Head of caudate nucleus (tissue), 42 donors: ENCODE data around the gene PTGES3L.
"Not testable (repeated sequence)": the region's sequence is repeated elsewhere in the genome, so short reads cannot be mapped to it uniquely, and the experiment has no call there.

Experiments used
- DNase-seq, 42 donors: peaks; one replicate each; pipeline versions ENCODE4 v3.0.0 to v3.0.0-alpha.2; 2020 to 2021; ENCODE audit warnings: mixed read lengths in 7 of 42
- intact Hi-C: fragments of 100-400 bp; cut with DNase I; formaldehyde crosslinking; loops from one replicate; pipeline ENCODE4 v1.15.0; 2022

PTGES3L gene

DNA sequence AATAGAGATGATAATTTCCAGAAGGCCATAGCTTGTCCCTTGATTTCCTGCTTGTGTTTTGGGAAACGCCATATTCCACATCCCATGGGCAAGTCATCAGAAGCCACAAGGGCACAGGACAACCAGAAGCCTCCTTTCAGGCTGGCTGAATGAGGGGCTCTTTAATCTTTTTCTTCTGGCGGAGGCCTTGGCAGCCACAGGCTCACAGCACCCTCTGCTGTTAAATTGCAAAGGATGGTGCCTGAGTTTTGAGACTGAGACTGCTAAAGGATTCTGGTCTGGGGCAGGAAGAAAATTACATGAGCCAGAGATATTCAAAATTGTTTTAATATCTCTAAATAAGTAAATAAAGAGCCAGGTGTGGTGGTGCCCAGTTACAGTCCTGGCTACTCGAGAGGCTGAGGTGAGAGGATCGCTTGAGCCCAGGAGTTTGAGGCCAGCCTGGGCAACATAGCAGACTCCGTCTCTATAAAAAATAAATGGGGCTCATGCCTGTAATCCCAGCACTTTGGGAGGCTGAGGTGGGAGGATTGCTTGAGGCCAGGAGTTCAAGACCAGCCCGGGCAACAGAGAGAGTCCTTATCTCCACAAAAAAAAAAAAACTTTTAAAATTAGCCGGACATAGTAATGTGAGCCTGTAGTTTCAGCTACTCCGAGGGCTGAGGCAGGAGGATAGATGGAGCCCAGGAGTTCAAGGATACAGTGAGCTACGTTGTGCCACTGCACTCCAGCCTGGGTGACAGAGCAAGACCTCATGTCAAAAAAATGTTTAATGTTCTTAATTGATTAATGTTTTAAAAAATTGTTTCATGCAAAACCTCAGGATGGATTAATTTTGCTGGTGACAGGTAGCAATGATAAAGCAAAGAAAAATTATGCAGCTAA is 41.9 kb downstream of the PTGES3L start:
- intact Hi-C loops, result loop anchor here (10.0 kb wide), 1 partner anchor 93 kb away; the partner anchor contains the start of gene AOC2

DNA sequence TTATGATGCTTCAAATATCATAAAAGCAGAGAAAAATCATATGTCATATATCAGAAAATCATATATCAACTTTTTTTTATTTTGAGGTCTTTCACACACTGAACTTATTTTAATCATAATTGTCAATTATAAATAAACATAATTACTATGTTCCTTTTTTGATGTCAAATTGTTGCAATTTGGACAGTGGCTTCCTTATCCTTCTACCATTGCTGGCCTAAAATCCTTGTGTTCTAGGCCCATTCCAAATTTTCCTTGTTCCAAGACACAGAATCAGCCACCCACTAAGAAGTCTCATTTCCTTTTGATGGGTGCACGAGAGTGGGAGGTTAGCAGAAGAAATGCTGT is 50.4 kb downstream of the PTGES3L start:
- intact Hi-C loops, result no loop called here
- DNase-seq, result no peak

More for the DNA sequence above, 41.9 kb downstream of the PTGES3L start:
- peak in 40 of 42 donors; percentile 11 to 71 (median 46) for DNase-seq

DNA sequence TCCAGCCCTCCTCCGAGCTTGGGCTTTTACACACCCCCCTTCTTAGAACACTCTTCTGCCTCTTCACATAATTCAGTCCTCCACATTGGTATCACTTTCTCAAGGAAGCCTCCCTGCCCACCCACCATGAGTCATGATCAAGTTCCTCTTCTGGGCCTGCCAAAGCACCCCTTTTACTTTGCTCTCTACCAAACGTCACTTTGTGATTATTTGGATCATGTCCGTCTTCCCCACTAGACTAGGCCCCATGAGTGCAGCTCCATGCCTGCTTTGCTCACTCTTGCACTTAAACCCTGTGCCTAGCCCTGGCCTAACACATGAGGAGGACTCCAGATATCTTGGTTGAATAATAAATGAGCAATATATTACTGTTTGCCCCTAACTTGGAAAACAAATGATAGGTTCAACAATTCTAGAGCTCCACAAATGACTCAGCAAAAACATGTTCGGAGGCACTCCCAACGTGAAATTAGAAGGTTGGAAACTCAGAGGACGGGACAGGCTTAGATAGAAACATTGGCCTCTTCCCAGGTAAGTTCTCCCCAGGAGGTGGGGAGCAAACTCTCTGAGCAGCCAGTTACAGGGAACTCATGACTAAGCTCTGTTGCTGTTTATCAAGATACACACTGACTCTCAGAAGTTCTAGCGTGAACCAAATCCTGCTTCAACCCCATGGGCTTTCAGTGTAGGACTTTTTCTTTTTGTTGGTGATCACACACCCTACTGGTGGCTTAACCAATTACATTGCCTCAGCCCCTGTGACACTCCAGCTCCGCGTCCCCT is 51.0 kb downstream of the PTGES3L start:
- intact Hi-C loops, result no loop called here
- peak in 11 of 42 donors; percentile 4 to 40 (median 11) for DNase-seq

DNA sequence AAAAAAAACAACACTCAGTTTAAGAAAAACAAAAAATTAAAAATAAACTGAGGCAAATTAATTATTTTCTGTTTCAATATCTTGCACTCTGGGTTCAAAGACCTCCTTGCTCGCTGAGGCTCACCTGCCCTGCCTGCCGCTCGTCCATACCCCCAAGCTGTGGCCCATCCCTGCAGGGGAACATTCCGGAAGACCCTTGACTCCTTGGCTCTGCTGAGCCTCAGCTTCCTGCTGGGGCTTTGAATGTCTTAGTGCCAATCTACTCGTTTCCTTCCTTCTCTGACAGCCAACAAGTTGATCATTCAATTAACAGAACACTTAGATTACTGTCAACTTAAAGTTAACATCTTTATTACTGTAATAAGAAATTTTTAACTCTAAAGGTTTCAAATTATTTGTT is 55.0 kb downstream of the PTGES3L start:
- intact Hi-C loops, result no loop called here
- no peak for DNase-seq

DNA sequence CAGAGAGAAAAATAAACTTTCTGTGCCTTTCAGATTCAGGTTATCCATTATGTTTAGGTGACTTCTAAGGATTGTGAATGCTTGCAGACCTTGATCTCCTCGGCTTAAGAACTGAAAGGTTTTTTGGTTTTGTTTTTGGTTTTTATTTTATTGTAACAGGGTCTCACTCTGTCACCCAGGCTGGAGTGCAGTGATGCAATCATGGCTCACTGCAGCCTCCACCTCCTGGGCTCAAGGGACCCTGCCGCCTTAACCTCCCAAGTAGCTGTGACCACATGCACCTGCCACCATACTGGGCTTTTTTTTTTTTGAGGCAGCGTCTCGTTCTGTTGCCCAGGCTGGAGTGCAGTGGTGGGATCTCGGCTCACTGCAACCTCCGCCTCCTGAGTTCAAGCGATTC is 56.4 kb downstream of the PTGES3L start:
- DNase-seq, intact Hi-C loops: not testable (repeated sequence)

DNA sequence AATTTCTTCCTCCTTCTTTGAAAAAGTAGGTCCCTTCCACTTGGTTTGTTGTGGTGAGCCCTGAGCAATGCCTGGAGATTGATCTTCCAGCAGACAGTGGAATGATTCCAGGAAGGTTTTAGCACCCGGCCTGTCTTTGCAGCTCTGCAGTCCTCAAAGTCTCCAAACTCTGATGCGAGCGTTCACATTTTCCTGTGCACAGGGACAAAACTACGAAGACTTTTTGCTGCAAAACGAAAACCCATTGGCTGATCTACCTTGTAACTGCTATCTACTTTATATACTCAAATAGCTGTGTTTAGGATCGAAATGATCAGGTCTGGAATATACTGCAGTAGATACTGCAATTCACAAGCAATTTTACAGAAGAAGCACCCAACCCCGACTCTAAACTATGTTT is 57.6 kb downstream of the PTGES3L start:
- intact Hi-C loops, result no loop called here
- no peak for DNase-seq

DNA sequence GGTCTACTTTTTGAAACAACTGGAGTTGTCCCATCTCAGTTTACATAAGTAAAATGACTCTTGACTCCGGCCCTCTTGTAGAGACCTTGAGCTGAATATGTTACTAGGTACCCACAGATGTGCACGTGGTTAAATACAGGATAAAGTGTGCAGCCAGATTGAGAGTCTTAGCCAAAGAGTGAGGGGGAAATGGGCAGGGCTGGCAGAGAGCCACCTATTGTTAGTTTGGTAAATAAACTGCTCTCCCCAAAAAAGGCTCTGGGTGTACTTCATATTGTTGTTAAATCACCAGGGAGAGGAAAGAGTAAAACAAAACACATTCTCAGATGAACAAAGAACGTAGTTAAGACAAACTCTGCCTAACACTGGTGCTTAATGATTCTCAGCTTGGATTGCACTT is 59.0 kb downstream of the PTGES3L start:
- intact Hi-C loops, result no loop called here
- no peak for DNase-seq

DNA sequence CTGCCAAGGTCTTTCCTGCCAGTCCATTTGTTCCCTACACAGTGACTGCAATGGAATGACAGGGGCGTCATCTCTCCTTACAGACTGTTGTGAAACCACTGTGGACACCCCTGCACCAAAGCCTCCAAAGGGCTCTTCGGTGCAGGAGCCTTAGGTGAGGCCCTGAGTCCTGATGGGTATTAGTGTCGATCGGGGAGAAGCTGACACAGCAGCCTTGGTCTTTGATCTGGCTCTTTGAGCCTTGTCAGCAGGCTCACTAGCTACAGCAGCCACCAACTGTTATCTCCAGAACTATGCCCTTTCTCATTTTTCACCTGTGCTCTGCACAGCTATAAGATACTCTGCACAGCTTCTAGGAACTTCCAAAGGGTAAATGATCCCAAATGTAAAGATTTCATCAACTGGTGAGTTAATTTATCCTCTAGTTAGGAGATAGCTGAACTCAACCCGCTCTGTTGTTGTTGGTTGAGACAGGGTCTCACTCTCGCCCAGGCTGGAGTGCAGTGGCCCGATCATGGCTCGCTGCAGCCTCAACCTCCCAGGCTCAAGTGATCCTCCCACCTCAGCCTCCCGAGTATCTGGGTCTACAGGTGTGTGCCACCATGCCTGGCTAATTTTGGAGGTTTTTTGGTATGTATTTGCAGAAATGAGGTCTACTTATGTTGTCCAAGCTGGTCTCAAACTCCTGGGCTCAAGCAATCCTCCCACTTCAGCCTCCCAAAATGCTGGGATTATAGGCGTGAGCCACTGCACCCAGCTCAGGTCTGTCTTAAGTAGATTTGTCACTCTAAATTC is 59.6 kb downstream of the PTGES3L start:
- DNase-seq, result no peak
- intact Hi-C loops, result no loop called here

DNA sequence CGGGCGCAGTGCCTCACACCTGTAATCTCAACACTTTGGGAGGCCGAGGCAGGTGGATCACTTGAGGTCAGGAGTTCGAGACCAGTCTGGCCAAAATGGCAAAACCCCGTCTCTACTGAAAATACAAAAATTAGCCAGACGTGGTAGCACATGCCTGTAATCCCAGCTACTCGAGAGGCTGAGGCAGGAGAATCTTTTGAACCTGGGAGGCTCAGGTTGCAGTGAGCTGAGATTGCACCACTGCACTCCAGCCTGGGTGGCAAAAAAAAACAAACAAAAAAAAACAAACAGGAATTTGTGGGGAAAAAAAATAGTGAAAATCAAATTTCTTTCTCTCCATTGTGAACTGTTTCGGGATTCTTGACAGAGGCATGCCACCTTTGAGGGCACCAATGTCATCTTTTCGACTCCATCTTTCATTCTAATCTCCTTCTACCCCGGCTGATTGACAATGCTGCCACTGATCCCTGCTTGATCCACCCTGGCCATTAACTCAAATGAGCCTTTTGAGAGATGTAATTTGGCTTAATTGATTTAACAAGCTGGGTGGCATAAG is 60.3 kb downstream of the PTGES3L start:
- intact Hi-C loops, DNase-seq: not testable (repeated sequence)

DNA sequence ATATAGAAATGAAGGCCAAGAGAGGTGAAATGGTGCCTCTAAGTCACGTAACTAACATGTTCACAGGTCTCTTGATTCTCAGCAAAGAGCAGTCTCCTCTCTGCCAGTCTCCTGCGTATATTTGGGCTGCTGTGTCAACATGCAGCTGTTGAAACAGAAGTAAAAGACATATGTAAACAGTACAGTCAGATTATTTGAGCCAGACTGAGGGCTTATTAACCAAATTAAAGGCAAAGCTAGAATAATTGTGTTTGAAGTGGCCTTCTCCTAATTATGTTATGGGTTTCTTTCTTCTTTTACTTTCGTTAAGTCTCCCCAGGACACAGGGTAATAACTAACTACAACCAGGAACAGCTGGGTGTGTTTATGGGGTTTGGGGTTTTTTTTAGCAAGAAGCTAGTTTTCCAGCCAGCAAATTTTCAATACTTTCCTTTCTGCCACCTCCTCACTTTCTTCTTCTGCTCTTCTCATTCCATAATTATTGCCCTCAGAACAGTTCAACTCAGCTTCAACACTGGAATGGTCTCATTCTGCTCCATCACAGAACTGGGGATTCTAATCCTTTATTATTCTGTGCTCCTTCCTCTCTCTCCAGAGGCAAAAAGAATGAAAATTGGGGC is 60.9 kb downstream of the PTGES3L start:
- no peak for DNase-seq
- intact Hi-C loops, result no loop called here
